HEK293 (cell line): ENCODE data around the gene RCSD1.

Experiments used
- CTCF ChIA-PET: fragments of 350-600 bp; formaldehyde crosslinking; extraction: SDS; loops from one replicate; lab custom pipeline; 2021; ENCODE audit warnings: antibody characterized with exemption; lab: Yijun Ruan, JAX
- POLR2A ChIA-PET: fragments of 300-600 bp; formaldehyde crosslinking; extraction: SDS; loops from one replicate; lab custom pipeline; 2020; ENCODE audit warnings: antibody characterized with exemption, inconsistent platforms; lab: Yijun Ruan, JAX
- H3K27ac ChIP-seq: fragments of 200-500 bp; sonication (Bioruptor generic); 2 replicates; pipeline ENCODE4 v1.5.1; 2014; ENCODE audit warnings: low read depth, low read length, control low read depth, inconsistent platforms; ENCODE audit errors: extremely low read depth
- H3K36me3 ChIP-seq, 2 experiments: fragments of 200-500 bp in 1 of 2; sonication (Bioruptor generic) in 1 of 2; 1 replicate in 1 of 2; 2 replicates in 1 of 2; pipeline ENCODE4 v1.5.1; 2014 to 2017; ENCODE audit warnings: inconsistent platforms in 2 of 2, low read length in 2 of 2; ENCODE audit not compliant: control insufficient read depth in 2 of 2, insufficient read depth in 1 of 2
- H3K4me1 ChIP-seq: fragments of 200-500 bp; sonication (Bioruptor generic); 2 replicates; pipeline ENCODE4 v1.5.1; 2014; ENCODE audit warnings: mild to moderate bottlenecking, low read length, inconsistent platforms; ENCODE audit not compliant: control insufficient read depth, insufficient read depth
- H3K4me3 ChIP-seq: 2 replicates; pipeline ENCODE4 v1.5.1; 2011; ENCODE audit warnings: low read depth, mild to moderate bottlenecking, control low read depth, low read length, moderate library complexity
- H3K9me3 ChIP-seq: fragments of 200-500 bp; sonication (Bioruptor generic); 2 replicates; pipeline ENCODE4 v1.5.1; 2014; ENCODE audit warnings: low read depth, low read length, inconsistent platforms; ENCODE audit not compliant: control insufficient read depth, insufficient read depth
- EGR2 ChIP-seq: fragments of 450-650 bp; formaldehyde crosslinking; IDR thresholded peaks from 2 replicates; pipeline ENCODE4 v1.5.1; 2016; ENCODE audit warnings: low read depth, missing biosample characterization, missing genetic modification characterization
- FEZF1 ChIP-seq: fragments of 450-650 bp; formaldehyde crosslinking; IDR thresholded peaks from 2 replicates; pipeline ENCODE4 v1.5.1; 2016; ENCODE audit warnings: missing biosample characterization, missing genetic modification characterization
- HOXD13 ChIP-seq: sonication (generic); formaldehyde crosslinking; IDR thresholded peaks from 2 replicates; pipeline ENCODE4 v1.8.0; 2022; ENCODE audit warnings: missing genetic modification reagents, borderline replicate concordance
- IKZF3 ChIP-seq: fragments of 450-650 bp; IDR thresholded peaks from 2 replicates; pipeline ENCODE4 v1.5.0; 2018; ENCODE audit warnings: missing biosample characterization, mild to moderate bottlenecking, missing genetic modification characterization, moderate library complexity
- KLF17 ChIP-seq: fragments of 450-650 bp; formaldehyde crosslinking; IDR thresholded peaks from 2 replicates; pipeline ENCODE4 v1.5.1; 2016; ENCODE audit warnings: missing biosample characterization, missing genetic modification characterization
- KLF9 ChIP-seq: fragments of 450-650 bp; formaldehyde crosslinking; IDR thresholded peaks from 2 replicates; pipeline ENCODE4 v1.5.1; 2016; ENCODE audit warnings: missing biosample characterization, missing genetic modification characterization, low read depth
- PRDM6 ChIP-seq: fragments of 450-650 bp; formaldehyde crosslinking; IDR thresholded peaks from 2 replicates; pipeline ENCODE4 v1.5.1; 2017; ENCODE audit warnings: missing biosample characterization, missing genetic modification characterization
- RBAK ChIP-seq: fragments of 450-650 bp; formaldehyde crosslinking; IDR thresholded peaks from 2 replicates; pipeline ENCODE4 v1.5.1; 2016; ENCODE audit warnings: missing biosample characterization, missing genetic modification characterization
- SETDB1 ChIP-seq: IDR thresholded peaks from one replicate; pipeline ENCODE4 v1.6.1; 2017; ENCODE audit warnings: mild to moderate bottlenecking, low read length, moderate library complexity, mixed read lengths; ENCODE audit not compliant: insufficient read length
- YY1 ChIP-seq: fragments of 450-650 bp; formaldehyde crosslinking; IDR thresholded peaks from 2 replicates; pipeline ENCODE4 v1.5.1; 2018; ENCODE audit warnings: missing biosample characterization, missing genetic modification characterization
- YY2 ChIP-seq: fragments of 450-650 bp; formaldehyde crosslinking; IDR thresholded peaks from 2 replicates; pipeline ENCODE4 v1.5.1; 2016; ENCODE audit warnings: missing biosample characterization, missing genetic modification characterization
- ZBTB11 ChIP-seq: fragments of 450-650 bp; formaldehyde crosslinking; conservative IDR thresholded peaks from 2 replicates; pipeline ENCODE4 v1.5.1; 2016; ENCODE audit warnings: low read depth, missing biosample characterization, missing genetic modification characterization
- ZFHX2 ChIP-seq: fragments of 450-650 bp; formaldehyde crosslinking; conservative IDR thresholded peaks from 2 replicates; pipeline ENCODE4 v1.5.1; 2016; ENCODE audit warnings: missing biosample characterization, missing genetic modification characterization
- ZNF138 ChIP-seq: fragments of 450-650 bp; formaldehyde crosslinking; IDR thresholded peaks from 2 replicates; pipeline ENCODE4 v1.5.1; 2016; ENCODE audit warnings: missing biosample characterization, missing genetic modification characterization, borderline replicate concordance
- ZNF2 ChIP-seq: fragments of 450-650 bp; formaldehyde crosslinking; IDR thresholded peaks from 2 replicates; pipeline ENCODE4 v1.5.1; 2016; ENCODE audit warnings: missing biosample characterization, missing genetic modification characterization
- ZNF221 ChIP-seq: fragments of 450-650 bp; formaldehyde crosslinking; IDR thresholded peaks from 2 replicates; pipeline ENCODE4 v1.5.1; 2017; ENCODE audit warnings: missing biosample characterization, missing genetic modification characterization, borderline replicate concordance
- ZNF394 ChIP-seq: fragments of 450-650 bp; formaldehyde crosslinking; IDR thresholded peaks from 2 replicates; pipeline ENCODE4 v1.5.1; 2016; ENCODE audit warnings: missing biosample characterization, missing genetic modification characterization, mild to moderate bottlenecking, moderate library complexity, borderline replicate concordance
- ZNF530 ChIP-seq: fragments of 450-650 bp; formaldehyde crosslinking; IDR thresholded peaks from 2 replicates; pipeline ENCODE4 v1.5.1; 2016; ENCODE audit warnings: low read depth, missing biosample characterization, missing genetic modification characterization
- ZNF843 ChIP-seq: fragments of 450-650 bp; formaldehyde crosslinking; IDR thresholded peaks from 2 replicates; pipeline ENCODE4 v1.5.1; 2016; ENCODE audit warnings: missing biosample characterization, missing genetic modification characterization
- TF ChIP-seq, protein P1 (sequence below): fragments of 450-650 bp; formaldehyde crosslinking; IDR thresholded peaks from 2 replicates; pipeline ENCODE4 v1.5.1; 2016; ENCODE audit warnings: missing biosample characterization, missing genetic modification characterization

The RCSD1 gene

DNA sequence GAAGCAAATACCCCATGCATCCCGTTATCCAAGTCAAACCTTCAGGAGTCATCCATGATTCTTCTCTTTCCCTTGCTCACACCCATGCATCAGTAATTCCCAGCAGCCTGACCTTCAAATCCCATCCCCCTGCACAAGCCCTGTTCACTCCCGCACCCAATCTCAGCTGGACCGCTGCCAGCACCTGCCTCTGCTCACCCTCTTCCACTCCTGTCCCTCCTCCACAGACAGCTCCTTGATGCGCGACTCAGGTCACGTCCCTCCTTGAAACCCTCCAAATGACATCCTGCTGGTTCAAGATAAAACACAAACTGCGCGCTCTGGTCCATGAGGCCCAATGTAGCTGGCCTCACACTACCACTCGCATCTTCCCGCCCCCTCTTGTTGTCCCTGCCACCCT is 48.4 kb downstream of the RCSD1 start:
- Histone ChIP-seq H3K27ac (no peak overlapping the region), H3K4me3 (no peak overlapping the region), H3K36me3 (no peaks in the 10 kb centered on the region), H3K4me1 (0 out of 2 replicates have a peak, but pooled peaks cover 3% of the 10 kb centered on the region), H3K9me3 (no peaks in the 10 kb centered on the region)
- ChIA-PET POLR2A (no interaction called here), CTCF (interaction anchor here (1.8 kb wide), 1 partner anchor 10 kb away, joined by 10 read pairs; no protein-coding TSS in a partner anchor)
- 0 out of 2 replicates have a peak, but pooled peaks have one; percentile 28 for TF ChIP-seq ZFHX2 (tag by site-specific recombination)
- 0 out of 2 replicates have a peak, but pooled peaks have one; percentile 18 for TF ChIP-seq KLF17 (tag by site-specific recombination)
- TF ChIP-seq EGR2 (tag by site-specific recombination) = peak; percentile 25; the same call in 1 of the 2 replicates
- no peak for TF ChIP-seq ZNF530

GRCh38 chr1:167678838-167679237 is 48.8 kb downstream of the RCSD1 start:
- TF ChIP-seq YY2 (tag by site-specific recombination) (no peak), RBAK (tag by site-specific recombination) (no peak), KLF9 (tag by site-specific recombination) (no peak), PRDM6 (tag by site-specific recombination) (no peak), ZBTB11 (tag by site-specific recombination) (no peak), IKZF3 (tag by site-specific recombination) (no peak), ZNF221 (tag by site-specific recombination) (no peak), YY1 (tag by site-specific recombination) (no peak), HOXD13 (no peak), FEZF1 (tag by site-specific recombination) (no peak), ZNF138 (no peak), SETDB1 (no peak), ZNF2 (tag by site-specific recombination) (no peak), ZNF843 (tag by site-specific recombination) (no peak), ZNF394 (tag by site-specific recombination) (no peak)
- TF ChIP-seq, protein P1, sequence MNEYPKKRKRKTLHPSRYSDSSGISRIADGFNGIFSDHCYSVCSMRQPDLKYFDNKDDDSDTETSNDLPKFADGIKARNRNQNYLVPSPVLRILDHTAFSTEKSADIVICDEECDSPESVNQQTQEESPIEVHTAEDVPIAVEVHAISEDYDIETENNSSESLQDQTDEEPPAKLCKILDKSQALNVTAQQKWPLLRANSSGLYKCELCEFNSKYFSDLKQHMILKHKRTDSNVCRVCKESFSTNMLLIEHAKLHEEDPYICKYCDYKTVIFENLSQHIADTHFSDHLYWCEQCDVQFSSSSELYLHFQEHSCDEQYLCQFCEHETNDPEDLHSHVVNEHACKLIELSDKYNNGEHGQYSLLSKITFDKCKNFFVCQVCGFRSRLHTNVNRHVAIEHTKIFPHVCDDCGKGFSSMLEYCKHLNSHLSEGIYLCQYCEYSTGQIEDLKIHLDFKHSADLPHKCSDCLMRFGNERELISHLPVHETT (tag by site-specific recombination) = no peak
- Histone ChIP-seq H3K9me3 (no peaks in the 10 kb centered on the region), H3K27ac (no peak overlapping the region), H3K4me3 (no peak overlapping the region), H3K36me3 (no peaks in the 10 kb centered on the region), H3K4me1 (0 out of 2 replicates have a peak, but pooled peaks cover 3% of the 10 kb centered on the region)
- POLR2A ChIA-PET = no interaction called here
- CTCF ChIA-PET = interaction anchor here (1.8 kb wide), 1 partner anchor 9 kb away, joined by 10 read pairs; no protein-coding TSS in a partner anchor
